Parathyroid adenoma (tissue), 2 donors: Measurements from ENCODE around the gene VSTM2L.

Experiments
- H2AFZ ChIP-seq: fragments of 300-600 bp; sonication (generic); one replicate; pipeline ENCODE4 v1.7.0; 2017; ENCODE audit warnings: antibody characterized with exemption, mild to moderate bottlenecking
- H3K27ac ChIP-seq: fragments of 300-600 bp; sonication (generic); one replicate; pipeline ENCODE4 v1.7.0; 2017
- H3K27me3 ChIP-seq: fragments of 300-600 bp; sonication (generic); one replicate; pipeline ENCODE4 v1.7.0; 2017; ENCODE audit warnings: low read length; ENCODE audit not compliant: control insufficient read depth, insufficient read depth
- H3K36me3 ChIP-seq: fragments of 300-600 bp; sonication (generic); one replicate; pipeline ENCODE4 v1.7.0; 2017; ENCODE audit warnings: low read length; ENCODE audit not compliant: control insufficient read depth, insufficient read depth
- H3K4me1 ChIP-seq: fragments of 300-600 bp; sonication (generic); one replicate; pipeline ENCODE4 v1.7.0; 2017; ENCODE audit warnings: control low read depth
- H3K4me2 ChIP-seq: fragments of 300-600 bp; sonication (generic); one replicate; pipeline ENCODE4 v1.7.0; 2017; ENCODE audit warnings: low read length
- H3K4me3 ChIP-seq: fragments of 300-600 bp; sonication (generic); one replicate; pipeline ENCODE4 v1.7.0; 2017; ENCODE audit warnings: low read depth, low read length
- H3K79me2 ChIP-seq: fragments of 300-600 bp; sonication (generic); one replicate; pipeline ENCODE4 v1.7.0; 2017; ENCODE audit warnings: control low read depth
- H3K9ac ChIP-seq: fragments of 300-600 bp; sonication (generic); one replicate; pipeline ENCODE4 v1.7.0; 2017; ENCODE audit warnings: mild to moderate bottlenecking
- H3K9me3 ChIP-seq: fragments of 300-600 bp; sonication (generic); one replicate; pipeline ENCODE4 v1.7.0; 2017; ENCODE audit warnings: low read length; ENCODE audit not compliant: control insufficient read depth
- CTCF ChIP-seq: fragments of 300-600 bp; sonication (generic); IDR thresholded peaks from one replicate; pipeline ENCODE4 v1.7.0; 2017; ENCODE audit warnings: antibody characterized with exemption, mild to moderate bottlenecking
- donor health status: primary hyperparathyroidism.

VSTM2L gene

GRCh38 chr20:37915800-37916570 lies 13.1 kb downstream of the VSTM2L start:
- TF ChIP-seq CTCF, result no peak
- Histone ChIP-seq H3K9ac (no peak overlapping the region), H2AFZ (no peak overlapping the region), H3K4me2 (no peak overlapping the region), H3K4me3 (no peak overlapping the region), H3K4me1 (no peaks in the 10 kb centered on the region), H3K27me3 (peaks cover 4% of the 10 kb centered on the region), H3K27ac (no peak overlapping the region), H3K36me3 (no peaks in the 10 kb centered on the region), H3K9me3 (no peaks in the 10 kb centered on the region), H3K79me2 (no peaks in the 10 kb centered on the region)

- no peak overlapping the region for H3K4me2 ChIP-seq
- no peaks in the 10 kb centered on the region for H3K27me3 ChIP-seq
- H2AFZ ChIP-seq, result no peak overlapping the region
- no peak overlapping the region for H3K27ac ChIP-seq
- H3K9me3 ChIP-seq, result no peaks in the 10 kb centered on the region
- no peaks in the 10 kb centered on the region for H3K4me1 ChIP-seq
- no peaks in the 10 kb centered on the region for H3K36me3 ChIP-seq
- H3K4me3 ChIP-seq, result no peak overlapping the region
- TF ChIP-seq CTCF, result no peak
- H3K9ac ChIP-seq, result no peak overlapping the region
- no peaks in the 10 kb centered on the region for H3K79me2 ChIP-seq
Observed at GRCh38 chr20:37917461-37917860, 14.5 kb downstream of the VSTM2L start.

GRCh38 chr20:37918035-37918434 lies 15.1 kb downstream of the VSTM2L start:
- no peaks in the 10 kb centered on the region for H3K79me2 ChIP-seq
- no peak for TF ChIP-seq CTCF
- no peaks in the 10 kb centered on the region for H3K36me3 ChIP-seq
- H3K27me3 ChIP-seq, result no peaks in the 10 kb centered on the region
- no peak overlapping the region for H2AFZ ChIP-seq
- H3K4me2 ChIP-seq, result no peak overlapping the region
- no peak overlapping the region for H3K27ac ChIP-seq
- H3K9ac ChIP-seq, result no peak overlapping the region
- H3K4me3 ChIP-seq, result no peak overlapping the region
- no peaks in the 10 kb centered on the region for H3K9me3 ChIP-seq
- H3K4me1 ChIP-seq, result no peaks in the 10 kb centered on the region

- no peaks in the 10 kb centered on the region for H3K36me3 ChIP-seq
- H3K27ac ChIP-seq, result no peak overlapping the region
- TF ChIP-seq CTCF, result no peak
- H3K9ac ChIP-seq, result no peak overlapping the region
- H3K27me3 ChIP-seq, result no peaks in the 10 kb centered on the region
- no peaks in the 10 kb centered on the region for H3K79me2 ChIP-seq
- no peaks in the 10 kb centered on the region for H3K4me1 ChIP-seq
- no peak overlapping the region for H2AFZ ChIP-seq
- no peak overlapping the region for H3K4me3 ChIP-seq
- no peaks in the 10 kb centered on the region for H3K9me3 ChIP-seq
- no peak overlapping the region for H3K4me2 ChIP-seq
Observed at GRCh38 chr20:37919389-37920040, 16.6 kb downstream of the VSTM2L start.

GRCh38 chr20:37920270-37920669 lies 17.3 kb downstream of the VSTM2L start:
- no peaks in the 10 kb centered on the region for H3K36me3 ChIP-seq
- no peaks in the 10 kb centered on the region for H3K9me3 ChIP-seq
- H3K79me2 ChIP-seq, result no peaks in the 10 kb centered on the region
- H2AFZ ChIP-seq, result no peak overlapping the region
- no peak overlapping the region for H3K4me2 ChIP-seq
- H3K4me1 ChIP-seq, result no peaks in the 10 kb centered on the region
- H3K4me3 ChIP-seq, result no peak overlapping the region
- TF ChIP-seq CTCF, result no peak
- H3K9ac ChIP-seq, result no peak overlapping the region
- H3K27me3 ChIP-seq, result no peaks in the 10 kb centered on the region
- H3K27ac ChIP-seq, result no peak overlapping the region
